Forelimb muscle (tissue), 1 donor: ENCODE measurements around the gene IL23R. TPM values are rescaled to one million over a fixed set of nuclear protein-coding genes. Genes with fewer than 3 reads are reported as not detected.
"Not testable (repeated sequence)": the region's sequence is repeated elsewhere in the genome, so short reads cannot be mapped to it uniquely, and the experiment has no call there.

Experiments
- DNase-seq: peaks from one replicate; pipeline ENCODE4 v3.0.0-alpha.2; 2013; ENCODE audit warnings: low read depth
- polyA plus RNA-seq: library from polyadenylated mRNA; unstranded; fragments of 120-200 nt; gene quantifications from one replicate; pipeline ENCODE4 v1.2.1, GENCODE V29; 2013; ENCODE audit not compliant: insufficient read length

The IL23R gene
- polyA plus RNA-seq: not detected

- DNase-seq: no peak
Observed at GRCh38 chr1:67166196-67166595, at the start of gene IL23R. TSS of gene IL23R (plus strand) at chr1:67166454. CDS start at chr1:67168121, 1,667 bp downstream.

GRCh38 chr1:67118191-67118590, 48.1 kb upstream of the IL23R start:
- no peak for DNase-seq

- DNase-seq: no peak
Observed at GRCh38 chr1:67118646-67119045, 47.6 kb upstream of the IL23R start.

- no peak for DNase-seq
Observed at GRCh38 chr1:67120855-67121619, 45.2 kb upstream of the IL23R start.

GRCh38 chr1:67124455-67124854, 41.8 kb upstream of the IL23R start:
- DNase-seq: no peak

GRCh38 chr1:67126111-67126746, 40.0 kb upstream of the IL23R start:
- no peak for DNase-seq

- no peak for DNase-seq
Observed at GRCh38 chr1:67126974-67127373, 39.3 kb upstream of the IL23R start.

- DNase-seq: no peak
Observed at GRCh38 chr1:67130673-67131072, 35.6 kb upstream of the IL23R start.

- no peak for DNase-seq
Observed at GRCh38 chr1:67133177-67133576, 33.1 kb upstream of the IL23R start.

- DNase-seq: no peak
Observed at GRCh38 chr1:67134695-67135094, 31.6 kb upstream of the IL23R start, which contains the start of gene C1orf141. TSS of gene C1orf141 (minus strand) at chr1:67134970. CDS start at chr1:67127240, 7,730 bp downstream.

GRCh38 chr1:67135354-67135753, 30.9 kb upstream of the IL23R start:
- DNase-seq: no peak

- DNase-seq: no peak
Observed at GRCh38 chr1:67137307-67137753, 28.9 kb upstream of the IL23R start.

- no peak for DNase-seq
Observed at GRCh38 chr1:67138813-67139499, 27.3 kb upstream of the IL23R start.

- DNase-seq: no peak
Observed at GRCh38 chr1:67140460-67140859, 25.8 kb upstream of the IL23R start.

- DNase-seq: not testable (repeated sequence)
Observed at GRCh38 chr1:67141832-67142231, 24.4 kb upstream of the IL23R start.

GRCh38 chr1:67142931-67143330, 23.3 kb upstream of the IL23R start:
- no peak for DNase-seq

GRCh38 chr1:67143966-67144365, 22.3 kb upstream of the IL23R start:
- no peak for DNase-seq

- DNase-seq: no peak
Observed at GRCh38 chr1:67144696-67145095, 21.6 kb upstream of the IL23R start.

- DNase-seq: no peak
Observed at GRCh38 chr1:67146101-67146500, 20.2 kb upstream of the IL23R start.

GRCh38 chr1:67146539-67146938, 19.7 kb upstream of the IL23R start:
- no peak for DNase-seq

- DNase-seq: not testable (repeated sequence)
Observed at GRCh38 chr1:67147973-67148372, 18.3 kb upstream of the IL23R start.

- no peak for DNase-seq
Observed at GRCh38 chr1:67148516-67149178, 17.6 kb upstream of the IL23R start.
